ENCODE measurements around the gene RNFT1.
"Not testable (repeated sequence)": the region's sequence is repeated elsewhere in the genome, so short reads cannot be mapped to it uniquely, and the experiment has no call there.

The RNFT1 gene

GRCh38 chr17:59920637-59921036, 43.9 kb downstream of the RNFT1 start:
- not testable (repeated sequence) for DNase-seq

GRCh38 chr17:59916446-59916845, 48.1 kb downstream of the RNFT1 start:
- DNase-seq, result no peak

GRCh38 chr17:59914274-59914854, 50.2 kb downstream of the RNFT1 start:
- no peak for DNase-seq

GRCh38 chr17:59907467-59907866, 57.1 kb downstream of the RNFT1 start:
- no peak for DNase-seq

- no peak for DNase-seq
Measured at GRCh38 chr17:59903455-59903854, 61.1 kb downstream of the RNFT1 start.

All from activated CD4-positive, CD25-positive, alpha-beta regulatory T cell (primary cell).